Loucy (cell line): Measurements from ENCODE around the gene ERH.

Experiments used
- CTCF ChIP-seq: fragments of 200-600 bp; sonication (generic); conservative IDR thresholded peaks from 2 replicates; pipeline ENCODE4 v1.5.1; 2014; ENCODE audit warnings: mild to moderate bottlenecking, antibody characterized with exemption, low read length
- EZH2phosphoT487 ChIP-seq: fragments of 200-600 bp; IDR thresholded peaks from 2 replicates; pipeline ENCODE4 v1.6.1; 2018; ENCODE audit warnings: antibody characterized with exemption, mild to moderate bottlenecking, moderate library complexity, borderline replicate concordance

DNA sequence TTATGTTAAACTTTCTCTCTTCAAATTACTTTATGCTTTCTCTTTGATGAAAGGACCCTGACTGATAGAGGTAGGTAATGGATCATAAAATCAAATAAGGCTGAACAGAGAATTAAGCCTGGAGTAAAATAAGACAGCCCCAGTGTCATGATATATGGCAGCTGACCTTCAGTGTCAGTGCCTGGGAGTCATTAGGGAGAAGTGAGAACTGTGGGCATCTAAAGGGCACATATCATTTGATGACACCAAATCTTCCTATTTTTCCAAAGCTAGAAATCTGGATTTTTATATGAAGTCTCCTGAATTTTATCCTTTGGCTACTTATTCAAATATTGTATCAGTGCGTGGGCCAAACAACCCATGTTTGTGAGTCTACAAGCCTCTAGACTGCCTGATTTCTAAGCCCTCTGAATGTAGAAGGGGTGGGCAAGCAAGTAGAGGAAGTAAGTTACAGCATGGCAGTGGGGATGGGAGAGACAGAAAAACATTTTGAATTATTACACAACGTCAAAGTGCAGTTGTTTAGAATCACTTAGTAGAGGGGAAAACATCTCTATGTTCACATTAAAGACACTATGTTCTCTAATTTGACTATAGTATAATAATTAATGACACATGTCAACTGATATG lies 10.3 kb upstream of the ERH start:
- TF ChIP-seq CTCF (no peak), EZH2phosphoT487 (no peak)
